Smooth muscle cell of the pulmonary artery (primary cell): ENCODE measurements around the gene NFE2. TPM values are rescaled to one million over a fixed set of nuclear protein-coding genes. Genes with fewer than 3 reads are reported as not detected.

Experiments
- total RNA-seq: library from RNA; depleted of rRNA; stranded (reverse); fragments of >200 nt; gene quantifications from 2 replicates; pipeline ENCODE4 v1.2.3, GENCODE V29; 2014

The NFE2 gene
- total RNA-seq, result 0.07 and 0.10 TPM in 2 replicates

GRCh38 chr12:54300732-54301427 is at the start of gene NFE2:
TSS of gene NFE2 (minus strand) at chr12:54301015. CDS start at chr12:54295248, 5,767 bp downstream.

GRCh38 chr12:54324617-54325441 is 24.0 kb upstream of the NFE2 start, which contains the start of gene COPZ1:
TSS of gene COPZ1 (plus strand) at chr12:54325131. CDS start at chr12:54325164, 33 bp downstream.

GRCh38 chr12:54280468-54281260 is 20.2 kb downstream of the NFE2 start, which contains the start of gene HNRNPA1:
TSS of gene HNRNPA1 (plus strand) at chr12:54280726. CDS start at chr12:54280808, 82 bp downstream.

GRCh38 chr12:54279632-54280467 is 21.0 kb downstream of the NFE2 start, which contains the start of gene CBX5:
TSS of gene CBX5 (minus strand) at chr12:54280122. CDS start at chr12:54257650, 22,472 bp downstream.

Other genes starting within 250 kb of the NFE2 start
- gene HOXC4, start 247.2 kb downstream of the NFE2 start, total RNA-seq, result 0.79 and 1.2 TPM in 2 replicates
- 22.5 and 30.4 TPM in 2 replicates for gene SMUG1, start 112.0 kb downstream of the NFE2 start, total RNA-seq
- 39.0 and 47.0 TPM in 2 replicates for gene CBX5, start 20.9 kb downstream of the NFE2 start, total RNA-seq
- 136 and 210 TPM in 2 replicates for gene HNRNPA1, start 20.3 kb downstream of the NFE2 start, total RNA-seq
- 111 and 116 TPM in 2 replicates for gene COPZ1, start 24.1 kb upstream of the NFE2 start, total RNA-seq
- 0.07 and 0.13 TPM in 2 replicates for gene GPR84, start 63.5 kb upstream of the NFE2 start, total RNA-seq
- gene ZNF385A, start 83.7 kb upstream of the NFE2 start, total RNA-seq, result 1.8 and 2.2 TPM in 2 replicates
- 589 and 1,116 TPM in 2 replicates for gene ITGA5, start 118.3 kb upstream of the NFE2 start, total RNA-seq
- 1.1 TPM in 1 of 2 replicates, not detected in the other for gene GTSF1, start 172.6 kb upstream of the NFE2 start, total RNA-seq
- 0.03 TPM in 1 of 2 replicates, not detected in the other for gene NCKAP1L, start 196.7 kb upstream of the NFE2 start, total RNA-seq
- 0.13 and 9.9 TPM in 2 replicates for gene PDE1B, start 248.6 kb upstream of the NFE2 start, total RNA-seq